Activated naive CD8-positive, alpha-beta T cell (primary cell): ENCODE data around the gene SERPINB6.
"Not testable (repeated sequence)": the region's sequence is repeated elsewhere in the genome, so short reads cannot be mapped to it uniquely, and the experiment has no call there.

ENCODE experiments used
- H3K27ac Mint-ChIP-seq: one replicate; pipeline ENCODE4 v1.8.0; 2021; ENCODE audit warnings: mixed read lengths
- H3K27me3 Mint-ChIP-seq: one replicate; pipeline ENCODE4 v1.8.0; 2021; ENCODE audit warnings: mixed read lengths
- H3K36me3 Mint-ChIP-seq: one replicate; pipeline ENCODE4 v1.8.0; 2021; ENCODE audit warnings: mixed read lengths
- H3K4me1 Mint-ChIP-seq: one replicate; pipeline ENCODE4 v1.8.0; 2021; ENCODE audit warnings: low read depth, mixed read lengths
- H3K4me3 Mint-ChIP-seq: one replicate; pipeline ENCODE4 v1.8.0; 2021; ENCODE audit warnings: mild to moderate bottlenecking, mixed read lengths
- H3K9me3 Mint-ChIP-seq: one replicate; pipeline ENCODE4 v1.8.0; 2021; ENCODE audit warnings: low read depth, mixed read lengths

Gene SERPINB6

DNA sequence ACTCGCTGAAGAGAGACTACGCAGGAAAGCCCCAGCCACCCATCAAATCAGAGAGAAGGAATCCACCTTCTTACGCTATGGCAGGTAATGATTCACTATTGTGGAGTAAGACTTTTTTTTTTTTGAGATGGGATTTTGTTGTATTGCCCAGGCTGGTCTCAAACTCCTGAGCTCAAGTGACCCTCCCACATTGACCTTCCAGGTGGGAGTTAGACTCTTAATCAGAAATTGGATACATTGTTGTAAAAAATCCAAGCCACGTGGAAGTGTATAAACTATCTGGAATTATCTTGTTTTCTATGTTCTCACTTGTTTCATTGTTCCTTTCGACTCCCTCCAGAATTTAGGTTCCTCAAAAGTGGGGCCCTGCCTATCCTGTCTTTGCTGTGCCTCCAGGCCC, 35.1 kb upstream of the SERPINB6 start:
- Mint-ChIP-seq H3K27me3 (no peaks in the 10 kb centered on the region), H3K4me3 (no peak overlapping the region), H3K4me1 (peaks cover 6% of the 10 kb centered on the region), H3K36me3 (peaks cover 31% of the 10 kb centered on the region), H3K9me3 (peaks cover 9% of the 10 kb centered on the region), H3K27ac (no peak overlapping the region)

DNA sequence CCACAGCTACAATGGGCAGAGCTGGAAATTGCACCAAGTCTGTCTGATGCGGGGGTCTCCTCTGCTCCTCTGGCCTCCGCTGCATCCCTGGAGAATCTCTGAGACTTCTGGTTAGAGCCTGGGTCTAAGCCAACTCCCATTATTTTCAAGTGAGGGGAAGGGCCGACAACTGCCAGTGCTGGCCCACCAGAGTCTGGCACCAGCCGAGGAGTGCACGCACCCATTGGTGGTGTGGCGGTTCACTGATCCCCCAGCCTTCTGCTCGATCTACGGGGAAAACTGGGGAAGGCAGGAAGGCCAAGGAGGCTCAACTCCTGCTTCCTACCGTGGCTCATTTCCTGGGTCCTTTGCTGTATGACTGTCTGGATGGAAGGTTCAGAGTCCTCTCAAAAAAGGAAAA, 34.5 kb upstream of the SERPINB6 start:
- no peak overlapping the region for H3K4me3 Mint-ChIP-seq

DNA sequence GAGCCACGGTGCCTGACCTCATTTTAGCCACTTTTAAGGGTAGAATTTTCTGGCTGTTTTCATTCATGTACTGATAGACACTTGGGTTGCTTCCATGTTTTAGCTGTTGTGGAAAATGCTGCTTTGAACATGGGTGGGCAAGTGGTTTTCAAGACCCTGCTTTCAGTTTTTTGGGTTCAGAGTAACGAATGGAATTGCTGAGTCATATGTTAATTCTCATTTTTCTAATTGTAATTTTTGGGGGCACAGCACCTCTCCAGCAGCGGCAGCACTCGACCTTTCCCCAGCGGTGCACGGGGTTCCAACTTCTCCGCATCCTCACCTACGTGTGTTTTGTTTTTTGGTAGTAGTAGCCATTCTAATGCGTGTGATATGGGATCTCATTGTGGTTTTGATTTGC, 33.7 kb upstream of the SERPINB6 start:
- peaks cover 19% of the 10 kb centered on the region for H3K36me3 Mint-ChIP-seq
- H3K27me3 Mint-ChIP-seq, result no peaks in the 10 kb centered on the region
- no peaks in the 10 kb centered on the region for H3K9me3 Mint-ChIP-seq
- H3K4me3 Mint-ChIP-seq, result no peak overlapping the region
- peaks cover 7% of the 10 kb centered on the region for H3K4me1 Mint-ChIP-seq
- H3K27ac Mint-ChIP-seq, result no peak overlapping the region

More for the DNA sequence above, 34.5 kb upstream of the SERPINB6 start:
- H3K36me3 Mint-ChIP-seq, result peaks cover 25% of the 10 kb centered on the region
- peaks cover 3% of the 10 kb centered on the region for H3K9me3 Mint-ChIP-seq
- peaks cover 6% of the 10 kb centered on the region for H3K4me1 Mint-ChIP-seq
- no peaks in the 10 kb centered on the region for H3K27me3 Mint-ChIP-seq
- no peak overlapping the region for H3K27ac Mint-ChIP-seq

GRCh38 chr6:3003226-3003625, 31.9 kb upstream of the SERPINB6 start:
- Mint-ChIP-seq H3K4me1 (peaks cover 14% of the 10 kb centered on the region), H3K4me3 (peak overlapping the region; percentile 40)
- not testable (repeated sequence) for H3K27ac Mint-ChIP-seq, H3K36me3 Mint-ChIP-seq, H3K27me3 Mint-ChIP-seq, H3K9me3 Mint-ChIP-seq

DNA sequence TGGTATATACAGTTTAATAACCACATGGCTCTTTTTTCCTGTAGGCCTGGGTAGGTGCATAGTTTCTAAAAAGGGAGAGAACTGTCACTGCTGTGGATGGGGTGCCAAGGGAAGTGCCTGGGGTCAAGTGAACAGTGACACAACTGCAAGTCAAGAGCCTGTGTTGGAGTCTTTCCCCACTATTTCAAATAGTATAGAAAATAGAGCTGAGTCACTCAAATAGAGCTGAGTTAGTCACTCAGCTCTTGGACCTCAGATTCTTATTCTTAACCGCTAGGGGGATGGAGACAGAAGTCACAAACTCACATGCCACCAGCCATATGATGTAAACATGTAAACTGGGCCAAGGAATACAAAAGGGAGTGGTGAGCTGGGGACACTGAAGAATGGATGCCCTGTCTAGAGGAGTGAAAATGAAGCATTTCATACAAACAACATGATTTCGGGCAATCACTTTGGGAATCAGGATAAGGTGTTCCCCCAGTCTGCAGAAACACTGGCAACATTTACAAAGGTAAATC, 30.5 kb upstream of the SERPINB6 start:
- Mint-ChIP-seq H3K4me3 (peak overlapping the region; percentile 51), H3K36me3 (peaks cover 5% of the 10 kb centered on the region), H3K9me3 (no peaks in the 10 kb centered on the region), H3K4me1 (peaks cover 15% of the 10 kb centered on the region), H3K27me3 (no peaks in the 10 kb centered on the region), H3K27ac (peak overlapping the region; percentile 11)

- peaks cover 3% of the 10 kb centered on the region for H3K36me3 Mint-ChIP-seq
- H3K9me3 Mint-ChIP-seq, result no peaks in the 10 kb centered on the region
- no peak overlapping the region for H3K27ac Mint-ChIP-seq
- H3K4me1 Mint-ChIP-seq, result peaks cover 15% of the 10 kb centered on the region
- no peaks in the 10 kb centered on the region for H3K27me3 Mint-ChIP-seq
- peak overlapping the region; percentile 91 for H3K4me3 Mint-ChIP-seq
Observed at GRCh38 chr6:3001146-3001772, 29.9 kb upstream of the SERPINB6 start.

- peak within 1 kb of the TSS; percentile 84 for H3K27ac Mint-ChIP-seq
- no peaks in the 10 kb centered on the region for H3K27me3 Mint-ChIP-seq
- H3K4me1 Mint-ChIP-seq, result peaks cover 15% of the 10 kb centered on the region
- peak within 1 kb of the TSS; percentile 93 for H3K4me3 Mint-ChIP-seq
- H3K36me3 Mint-ChIP-seq, result peaks cover 3% of the 10 kb centered on the region
- no peaks in the 10 kb centered on the region for H3K9me3 Mint-ChIP-seq
Observed at GRCh38 chr6:2999618-3000557, 28.5 kb upstream of the SERPINB6 start, which contains the start of gene NQO2. TSS of gene NQO2 (plus strand) at chr6:2999894. CDS start at chr6:3006553, 6,659 bp downstream.

DNA sequence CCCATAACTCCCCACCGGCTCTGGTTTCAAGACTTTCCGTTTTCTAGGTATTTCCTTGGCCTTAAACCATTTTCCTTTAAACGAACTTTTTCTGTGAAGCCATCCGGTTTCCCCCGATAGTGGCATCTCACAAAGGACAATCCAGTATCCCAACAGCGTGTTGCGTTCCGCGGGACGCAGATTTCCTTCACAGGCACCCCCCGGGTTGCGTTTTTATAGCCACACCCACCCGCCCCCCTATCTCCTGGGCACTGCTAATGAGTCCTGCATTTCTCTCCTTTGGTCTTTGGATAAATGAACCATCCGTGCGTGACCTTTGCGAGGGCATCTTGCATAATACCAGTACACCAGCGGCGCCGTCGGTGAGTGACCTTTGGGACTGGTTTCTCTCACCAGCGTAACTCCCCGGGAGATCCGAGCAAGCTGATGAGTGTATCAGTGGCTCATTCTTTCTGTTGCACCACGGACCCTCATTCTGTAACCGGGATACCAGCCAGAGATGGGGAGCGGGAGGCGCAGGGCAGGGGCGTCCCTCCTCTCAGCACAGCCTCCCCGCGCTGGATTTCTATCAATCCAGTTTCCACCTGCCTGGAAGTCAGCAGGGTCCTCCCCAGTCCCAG, 27.7 kb upstream of the SERPINB6 start:
- Mint-ChIP-seq H3K9me3 (no peaks in the 10 kb centered on the region), H3K4me1 (peaks cover 14% of the 10 kb centered on the region), H3K27ac (peak overlapping the region; percentile 84), H3K4me3 (peak overlapping the region; percentile 93), H3K27me3 (no peaks in the 10 kb centered on the region), H3K36me3 (peaks cover 3% of the 10 kb centered on the region)

- peaks cover 14% of the 10 kb centered on the region for H3K4me1 Mint-ChIP-seq
- H3K36me3 Mint-ChIP-seq, H3K9me3 Mint-ChIP-seq, H3K27me3 Mint-ChIP-seq: not testable (repeated sequence)
- H3K4me3 Mint-ChIP-seq, result peak overlapping the region; percentile 93
- peak overlapping the region; percentile 84 for H3K27ac Mint-ChIP-seq
Observed at GRCh38 chr6:2998249-2998997, 27.1 kb upstream of the SERPINB6 start.

- H3K4me3 Mint-ChIP-seq, result no peak overlapping the region
- no peaks in the 10 kb centered on the region for H3K36me3 Mint-ChIP-seq
- no peaks in the 10 kb centered on the region for H3K9me3 Mint-ChIP-seq
- H3K27ac Mint-ChIP-seq, result no peak overlapping the region
- no peaks in the 10 kb centered on the region for H3K27me3 Mint-ChIP-seq
- H3K4me1 Mint-ChIP-seq, result peaks cover 19% of the 10 kb centered on the region
Observed at GRCh38 chr6:2993755-2994317, 22.5 kb upstream of the SERPINB6 start.

- peak overlapping the region; percentile 38 for H3K27ac Mint-ChIP-seq
- H3K9me3 Mint-ChIP-seq, result no peaks in the 10 kb centered on the region
- no peak overlapping the region for H3K4me3 Mint-ChIP-seq
- H3K4me1 Mint-ChIP-seq, result peaks cover 25% of the 10 kb centered on the region
- H3K36me3 Mint-ChIP-seq, result no peaks in the 10 kb centered on the region
- no peaks in the 10 kb centered on the region for H3K27me3 Mint-ChIP-seq
Observed at GRCh38 chr6:2992330-2992979, 21.1 kb upstream of the SERPINB6 start.

- peak overlapping the region; percentile 99 for H3K27ac Mint-ChIP-seq
- no peaks in the 10 kb centered on the region for H3K9me3 Mint-ChIP-seq
- H3K36me3 Mint-ChIP-seq, result no peaks in the 10 kb centered on the region
- H3K27me3 Mint-ChIP-seq, result no peaks in the 10 kb centered on the region
- peaks cover 31% of the 10 kb centered on the region for H3K4me1 Mint-ChIP-seq
- peak overlapping the region; percentile 96 for H3K4me3 Mint-ChIP-seq
Observed at GRCh38 chr6:2990932-2991506, 19.7 kb upstream of the SERPINB6 start.

- Mint-ChIP-seq H3K9me3 (no peaks in the 10 kb centered on the region), H3K27ac (peak overlapping the region; percentile 99), H3K36me3 (no peaks in the 10 kb centered on the region), H3K4me1 (peaks cover 31% of the 10 kb centered on the region), H3K27me3 (no peaks in the 10 kb centered on the region), H3K4me3 (peak overlapping the region; percentile 96)
Observed at GRCh38 chr6:2990248-2990931, 19.0 kb upstream of the SERPINB6 start.
